IPS-11a (cell line): Measurements from ENCODE around the gene ZMYND19.
"Not testable (repeated sequence)": the region's sequence is repeated elsewhere in the genome, so short reads cannot be mapped to it uniquely, and the experiment has no call there.

Experiments used
- H3K4me3 ChIP-seq: one replicate; pipeline ENCODE4 v1.5.1; 2013; ENCODE audit warnings: low read depth, low read length, control low read depth

Gene ZMYND19

GRCh38 chr9:137590469-137591383 lies at the start of gene ZMYND19:
Gene ZMYND19 (minus strand): TSS chr9:137590512. CDS start chr9:137590263, 249 bp downstream.
- H3K4me3 ChIP-seq: peak within 1 kb of the TSS; percentile 72

DNA sequence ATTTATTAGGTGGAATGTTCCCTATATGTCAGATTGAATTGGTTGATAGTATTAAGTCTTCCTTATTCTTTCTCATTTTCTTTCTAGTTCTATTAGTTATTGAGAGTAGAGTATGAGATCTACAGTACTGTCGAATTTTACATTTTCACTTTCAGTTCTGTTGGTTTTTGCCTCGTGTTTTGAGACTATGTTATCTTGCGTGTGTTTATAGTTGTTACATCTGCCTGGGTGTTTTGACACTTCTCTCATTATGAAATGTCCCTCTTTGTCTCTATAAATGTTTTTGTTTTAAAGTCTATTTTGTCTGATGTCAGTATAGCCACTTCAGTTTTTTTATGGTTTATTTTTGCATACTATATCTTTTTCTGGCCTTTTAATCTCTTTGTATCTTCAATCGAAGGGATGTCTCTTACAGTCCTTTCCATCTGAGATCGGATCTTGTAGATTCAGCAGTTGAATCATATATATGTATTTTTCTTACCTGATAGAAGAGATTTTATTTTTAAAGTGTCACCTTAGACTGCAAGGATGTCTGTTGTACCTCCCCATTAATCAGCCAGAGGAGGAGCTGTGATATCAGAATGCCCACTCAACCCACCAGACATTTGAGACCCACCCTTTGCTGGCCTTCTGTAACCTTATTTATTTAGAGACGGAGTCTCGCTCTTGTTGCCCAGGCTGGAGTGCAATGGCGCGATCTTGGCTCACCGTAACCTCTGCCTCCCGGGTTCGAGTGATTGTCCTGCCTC lies 49.2 kb upstream of the ZMYND19 start:
- no peak overlapping the region for H3K4me3 ChIP-seq

DNA sequence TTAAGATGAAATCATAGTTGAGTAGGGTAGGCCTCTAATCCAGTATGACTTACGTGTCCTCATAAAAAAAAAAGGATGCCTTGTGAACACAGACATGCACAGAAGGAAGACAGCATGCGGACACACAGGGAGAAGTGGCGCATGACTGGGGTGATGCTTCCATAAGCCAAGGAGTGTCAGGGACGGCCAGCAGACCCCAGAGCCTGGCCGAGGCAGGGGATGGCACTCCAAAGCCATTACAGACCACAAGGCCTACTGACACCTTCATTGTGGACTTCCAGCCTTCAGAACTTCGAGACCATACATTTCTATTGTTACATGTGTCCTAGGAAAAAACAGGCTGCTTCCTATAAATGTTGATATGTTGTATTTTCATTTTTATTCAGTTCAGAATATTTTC lies 48.4 kb upstream of the ZMYND19 start:
- no peak overlapping the region for H3K4me3 ChIP-seq

- H3K4me3 ChIP-seq: no peak overlapping the region
These were observed 43.7 kb upstream of the ZMYND19 start for GRCh38 chr9:137634016-137634415.

GRCh38 chr9:137632230-137633161 lies 42.2 kb upstream of the ZMYND19 start:
- no peak overlapping the region for H3K4me3 ChIP-seq

DNA sequence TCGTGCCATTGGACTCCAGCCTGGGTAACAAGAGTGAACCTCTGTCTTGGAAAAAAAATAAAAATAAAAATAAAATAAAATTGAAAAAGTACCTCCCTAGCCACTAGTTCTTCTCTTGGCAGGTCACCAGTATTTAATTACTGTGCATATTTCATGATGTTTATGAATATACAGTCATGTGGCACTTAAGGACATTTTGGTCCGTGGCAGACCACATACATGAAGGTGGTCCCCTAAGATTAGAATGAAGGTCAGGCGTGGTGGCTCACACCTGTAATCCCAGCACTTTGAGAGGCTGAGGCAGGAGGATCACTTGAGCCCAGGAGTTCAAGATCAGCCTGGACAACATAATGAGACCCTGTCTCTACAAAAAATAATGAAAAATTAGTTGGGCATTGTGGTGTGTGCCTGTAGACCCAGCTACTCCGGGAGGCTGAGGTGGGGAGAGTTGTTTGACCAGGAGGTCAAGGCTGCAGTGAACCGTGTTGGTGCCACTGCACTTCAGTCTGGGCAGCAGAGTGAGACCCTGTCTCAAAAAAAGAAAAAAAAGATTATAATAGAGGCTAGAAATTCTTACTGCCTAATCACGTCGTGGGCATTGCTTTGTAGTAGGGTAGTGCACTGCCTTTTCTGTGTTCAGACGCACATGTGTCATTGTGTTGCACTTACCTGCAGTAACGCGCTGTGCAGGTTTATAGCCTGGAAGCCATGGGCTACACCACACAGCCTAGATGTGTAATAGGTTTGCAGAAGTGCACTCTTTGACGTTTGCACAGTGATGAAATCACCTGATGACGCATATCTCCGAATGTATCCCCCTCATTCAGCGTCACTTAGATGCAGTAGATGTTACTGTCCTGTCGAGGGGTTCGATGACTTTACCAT lies 41.3 kb upstream of the ZMYND19 start:
- H3K4me3 ChIP-seq: no peak overlapping the region

- H3K4me3 ChIP-seq: no peak overlapping the region
These were observed 40.4 kb upstream of the ZMYND19 start for GRCh38 chr9:137630679-137631078.

- H3K4me3 ChIP-seq: no peak overlapping the region
These were observed 39.8 kb upstream of the ZMYND19 start for GRCh38 chr9:137630126-137630525.

- not testable (repeated sequence) for H3K4me3 ChIP-seq
These were observed 37.1 kb upstream of the ZMYND19 start for GRCh38 chr9:137627406-137627805.

- H3K4me3 ChIP-seq: no peak overlapping the region
These were observed 36.2 kb upstream of the ZMYND19 start for GRCh38 chr9:137626464-137626863.

DNA sequence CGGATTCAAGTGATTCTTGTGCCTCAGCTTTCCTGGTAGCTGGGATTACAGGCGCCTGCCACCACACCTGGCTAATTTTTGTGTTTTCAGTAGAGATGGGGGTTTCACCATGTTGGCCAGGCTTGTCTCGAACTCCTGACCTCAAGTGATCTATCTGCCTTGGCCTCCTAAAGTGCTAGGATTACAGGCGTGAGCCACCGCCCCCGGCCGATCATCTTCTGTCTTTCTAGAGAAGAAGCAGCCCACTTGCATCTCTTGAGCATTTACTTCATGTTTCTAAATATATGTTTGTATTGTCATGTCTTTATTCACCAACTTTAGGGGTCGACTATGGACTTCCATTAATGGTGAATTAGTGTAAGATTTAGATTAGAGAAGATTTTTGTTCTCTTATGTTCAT lies 31.9 kb upstream of the ZMYND19 start:
- H3K4me3 ChIP-seq: not testable (repeated sequence)

GRCh38 chr9:137621131-137621757 lies 30.9 kb upstream of the ZMYND19 start:
- no peak overlapping the region for H3K4me3 ChIP-seq

- no peak overlapping the region for H3K4me3 ChIP-seq
These were observed 30.3 kb upstream of the ZMYND19 start for GRCh38 chr9:137620581-137620980.

- peak overlapping the region; percentile 87 for H3K4me3 ChIP-seq
These were observed 29.7 kb upstream of the ZMYND19 start for GRCh38 chr9:137620048-137620405.

DNA sequence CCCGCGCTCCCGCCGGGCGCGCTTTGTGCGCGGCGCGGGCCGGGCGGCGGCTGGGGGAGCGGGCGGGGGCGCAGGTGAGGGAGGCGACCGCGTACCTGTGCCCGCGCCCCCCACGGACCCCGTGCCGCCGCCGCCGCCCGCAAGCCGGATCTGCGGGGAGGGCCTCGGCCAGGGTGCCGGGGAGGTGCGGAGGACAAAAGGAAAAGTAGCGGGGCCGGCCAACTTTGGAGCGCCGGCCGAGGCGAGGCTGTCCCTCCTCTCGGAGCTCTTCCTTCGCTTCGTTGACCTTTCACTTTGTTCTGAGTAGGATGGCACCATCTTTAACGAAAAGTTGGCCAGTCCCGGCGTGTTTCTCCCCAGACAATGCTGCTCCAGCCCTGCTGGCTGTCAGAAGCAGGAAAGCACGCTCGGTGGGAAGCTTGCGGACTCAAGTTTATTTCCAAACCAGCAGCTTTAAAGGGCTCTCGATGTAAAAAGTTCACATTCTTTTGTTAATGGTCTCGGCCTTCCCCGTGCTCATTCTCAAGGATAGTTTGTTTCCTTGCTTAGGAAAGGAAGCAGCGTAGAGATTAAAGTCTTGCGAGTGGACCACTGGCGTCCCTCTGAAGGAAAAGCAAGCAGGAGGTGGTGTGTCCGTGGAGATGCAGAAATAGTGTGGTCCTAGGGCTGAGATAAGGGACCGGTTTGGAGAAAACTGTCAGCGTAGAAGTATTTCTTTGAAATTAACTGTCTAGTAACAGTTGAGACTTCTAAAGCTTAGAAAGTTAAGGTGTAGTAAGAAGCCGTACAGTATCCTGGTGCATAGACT lies 29.1 kb upstream of the ZMYND19 start:
- peak overlapping the region; percentile 87 for H3K4me3 ChIP-seq

DNA sequence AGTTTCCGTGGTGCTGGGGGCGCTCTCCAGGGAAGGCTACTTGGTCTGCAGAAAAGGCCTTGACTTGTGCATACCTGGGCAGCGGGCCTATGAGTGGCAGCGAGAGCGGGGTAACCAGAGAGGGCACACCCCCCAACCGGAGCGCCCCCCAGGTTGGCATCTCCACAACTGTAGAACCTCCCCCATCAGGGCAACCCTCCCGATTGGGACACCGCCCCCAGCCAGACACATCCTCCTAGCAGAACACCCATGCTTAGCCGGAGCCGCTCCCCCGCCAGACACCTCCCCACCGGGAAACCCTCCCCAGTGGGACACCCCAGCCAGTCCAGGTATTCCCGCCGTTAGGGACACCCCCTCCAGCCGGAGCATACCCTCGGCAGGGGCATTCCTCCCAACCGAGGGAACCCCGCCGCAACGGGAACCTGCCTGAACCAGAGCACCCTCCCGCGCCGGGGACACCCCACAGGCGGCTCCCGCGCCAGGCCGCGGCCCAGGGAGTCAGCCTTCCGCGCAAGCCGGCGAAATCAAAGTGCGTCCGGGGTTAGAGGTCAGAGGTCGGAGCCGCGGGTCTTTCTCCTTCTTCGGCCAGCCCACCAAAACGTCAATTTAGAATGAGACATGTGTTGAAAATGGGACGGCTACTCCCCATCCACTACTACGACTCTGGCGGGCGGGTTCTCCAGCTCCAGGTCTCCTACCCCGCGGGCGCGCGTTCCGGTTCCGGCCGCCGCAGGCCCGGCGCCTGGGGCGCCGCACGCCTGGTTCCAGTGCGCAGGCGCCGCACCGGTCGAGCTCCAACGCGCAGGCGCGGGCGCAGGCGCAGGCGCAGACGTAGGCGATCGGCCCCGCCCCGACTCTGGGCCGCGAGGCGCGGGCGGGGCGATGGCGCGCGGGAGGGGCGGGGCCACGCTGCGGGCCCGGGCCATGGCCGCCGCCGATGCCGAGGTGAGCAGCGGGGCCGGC lies 28.1 kb upstream of the ZMYND19 start, which contains the start of gene EHMT1:
EHMT1 (plus strand) TSS at position 901 of the 963 bp plus-strand sequence; CDS start at position 925, 24 bp downstream.
- H3K4me3 ChIP-seq: peak within 1 kb of the TSS; percentile 91

DNA sequence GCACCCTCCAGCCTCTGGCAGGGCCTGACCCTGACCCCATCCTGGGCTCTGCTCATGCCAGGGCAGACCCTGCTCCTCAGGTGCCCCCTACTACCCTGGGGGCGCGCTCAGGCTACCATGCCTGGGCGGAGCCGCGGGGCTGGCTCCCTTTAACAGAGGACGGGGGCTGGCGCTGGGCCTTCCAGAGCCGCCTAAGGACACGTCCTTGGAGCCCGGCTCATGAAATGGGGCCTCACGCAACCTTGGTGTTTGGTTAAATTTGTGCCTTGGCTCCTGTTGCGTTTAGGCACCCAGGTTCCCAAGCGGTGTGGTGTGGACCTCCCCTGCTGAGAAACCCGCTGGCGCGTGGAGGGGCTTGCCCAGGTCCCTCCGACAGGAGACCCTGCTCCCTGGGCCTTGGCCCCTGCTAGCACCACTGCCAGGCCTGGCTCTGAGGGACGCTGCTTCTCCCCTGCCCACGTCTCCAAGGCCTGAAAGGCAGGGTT lies 25.1 kb upstream of the ZMYND19 start:
- no peak overlapping the region for H3K4me3 ChIP-seq
